CD4-positive, alpha-beta memory T cell (primary cell): ENCODE measurements around the gene C19orf44. TPM values are rescaled to one million over a fixed set of nuclear protein-coding genes. Genes with fewer than 3 reads are reported as not detected.
"Not testable (repeated sequence)": the region's sequence is repeated elsewhere in the genome, so short reads cannot be mapped to it uniquely, and the experiment has no call there.

Experiments
- CTCF ChIA-PET: fragments of 350-600 bp; sonication (Branson Sonifier 250); formaldehyde crosslinking; loops from one replicate; lab custom pipeline; 2021; ENCODE audit warnings: inconsistent platforms; ENCODE audit not compliant: partially characterized antibody; lab: Charles Lee
- POLR2A ChIA-PET: fragments of 350-600 bp; sonication (Branson Sonifier 250); formaldehyde crosslinking; loops from one replicate; lab custom pipeline; 2021; ENCODE audit not compliant: partially characterized antibody; lab: Charles Lee
- DNase-seq, 5 donors: peaks; one replicate each; pipeline versions ENCODE4 v3.0.0 to v3.0.0-alpha.2; 2020 to 2022; ENCODE audit warnings: mixed read lengths in 1 of 5
- H3K27ac ChIP-seq: one replicate; pipeline ENCODE4 v1.7.0; 2013; ENCODE audit warnings: low read depth, low read length
- H3K27me3 ChIP-seq: 2 replicates; pipeline ENCODE4 v1.7.0; 2013; ENCODE audit warnings: mild to moderate bottlenecking, low read length, moderate library complexity; ENCODE audit not compliant: insufficient read depth
- H3K36me3 ChIP-seq: 2 replicates; pipeline ENCODE4 v1.7.0; 2013; ENCODE audit warnings: mild to moderate bottlenecking, low read length, moderate library complexity; ENCODE audit not compliant: insufficient read depth
- H3K4me1 ChIP-seq: 2 replicates; pipeline ENCODE4 v1.7.0; 2013; ENCODE audit warnings: mild to moderate bottlenecking, low read length, moderate library complexity; ENCODE audit not compliant: insufficient read depth
- H3K4me3 ChIP-seq, 2 donors: one replicate each; pipeline ENCODE4 v1.7.0; 2013; ENCODE audit warnings: low read length in 2 of 2, mild to moderate bottlenecking in 1 of 2
- H3K9me3 ChIP-seq, 2 donors: one replicate each; pipeline ENCODE4 v1.7.0; 2013; ENCODE audit warnings: low read length in 2 of 2, control low read depth in 1 of 2; ENCODE audit not compliant: control insufficient read depth in 1 of 2
- H3K27ac Mint-ChIP-seq, 7 donors: one replicate each; pipeline ENCODE4 v1.8.0; 2020 to 2021; ENCODE audit warnings: mixed read lengths in 7 of 7, mild to moderate bottlenecking in 6 of 7, inconsistent platforms in 3 of 7, moderate library complexity in 3 of 7
- H3K27me3 Mint-ChIP-seq, 2 donors: one replicate each; pipeline ENCODE4 v1.8.0; 2020 to 2021; ENCODE audit warnings: mixed read lengths in 2 of 2
- H3K36me3 Mint-ChIP-seq, 2 donors: one replicate each; pipeline ENCODE4 v1.8.0; 2020 to 2021; ENCODE audit warnings: mixed read lengths in 2 of 2, inconsistent platforms in 1 of 2, mild to moderate bottlenecking in 1 of 2
- H3K4me1 Mint-ChIP-seq, 4 donors: one replicate each; pipeline ENCODE4 v1.8.0; 2020 to 2021; ENCODE audit warnings: mixed read lengths in 4 of 4, mild to moderate bottlenecking in 1 of 4
- H3K4me3 Mint-ChIP-seq, 8 donors: one replicate each; pipeline ENCODE4 v1.8.0; 2020 to 2021; ENCODE audit warnings: mixed read lengths in 8 of 8, mild to moderate bottlenecking in 7 of 8, moderate library complexity in 6 of 8, inconsistent platforms in 3 of 8
- H3K9me3 Mint-ChIP-seq, 8 donors: one replicate each; pipeline ENCODE4 v1.8.0; 2020 to 2021; ENCODE audit warnings: mixed read lengths in 8 of 8, mild to moderate bottlenecking in 5 of 8, inconsistent platforms in 3 of 8, moderate library complexity in 1 of 8
- intact Hi-C: fragments of 100-400 bp; cut with micrococcal nuclease; formaldehyde crosslinking; loops from one replicate; pipeline ENCODE4 v1.15.1; 2023
- polyA plus RNA-seq, 2 donors: library from polyadenylated mRNA; unstranded; fragments of 300-500 nt; fragmentation: Illumina TruSeq; gene quantifications; one replicate each; pipeline ENCODE4 v1.2.3, GENCODE V29; 2021
- total RNA-seq, 2 experiments: library from RNA; stranded (reverse); gene quantifications; one replicate each; pipeline ENCODE4 v1.2.3, GENCODE V29; 2021

C19orf44 gene
- total and polyA plus RNA-seq, 4 experiments from 2014 or later, result 0.38 to 6.7 (median 3.1) TPM

GRCh38 chr19:16540948-16541347, 44.8 kb downstream of the C19orf44 start:
- H3K4me1 ChIP-seq, result peaks cover 65% of the 10 kb centered on the region
- peak overlapping the region; percentile 31 to 96 (median 89) for H3K27ac Mint-ChIP-seq
- peak overlapping the region; percentile 84 to 97 (median 88) for H3K4me3 Mint-ChIP-seq
- no peaks in the 10 kb centered on the region for H3K27me3 Mint-ChIP-seq
- peak overlapping the region; percentile 86 to 91 for H3K4me3 ChIP-seq
- H3K9me3 ChIP-seq, result no peaks in the 10 kb centered on the region
- H3K36me3 Mint-ChIP-seq, result peaks cover 30 to 38% of the 10 kb centered on the region in 2 donors
- ChIA-PET POLR2A (interaction anchor here (1.0 to 2.4 kb wide), 6 partner anchors 13 to 87 kb away, joined by 3 to 12 read pairs (median 4); partner anchors contain the start of genes C19orf44, CALR3, MED26 and SLC35E1), CTCF (interaction anchor here (1.1 kb wide), 1 partner anchor 44 kb away, joined by 3 read pairs; the partner anchor contains the start of gene C19orf44)
- no peaks in the 10 kb centered on the region for H3K9me3 Mint-ChIP-seq
- peaks cover 4% of the 10 kb centered on the region for H3K36me3 ChIP-seq
- no peak for DNase-seq
- H3K27me3 ChIP-seq, result no peaks in the 10 kb centered on the region
- H3K4me1 Mint-ChIP-seq, result peaks cover 36 to 74% (median 53%) of the 10 kb centered on the region in 4 donors
- intact Hi-C loops, result loop anchor here (5.0 kb wide), 1 partner anchor 69 kb away; the partner anchor contains the start of gene EPS15L1
- H3K27ac ChIP-seq, result peak overlapping the region; percentile 77

DNA sequence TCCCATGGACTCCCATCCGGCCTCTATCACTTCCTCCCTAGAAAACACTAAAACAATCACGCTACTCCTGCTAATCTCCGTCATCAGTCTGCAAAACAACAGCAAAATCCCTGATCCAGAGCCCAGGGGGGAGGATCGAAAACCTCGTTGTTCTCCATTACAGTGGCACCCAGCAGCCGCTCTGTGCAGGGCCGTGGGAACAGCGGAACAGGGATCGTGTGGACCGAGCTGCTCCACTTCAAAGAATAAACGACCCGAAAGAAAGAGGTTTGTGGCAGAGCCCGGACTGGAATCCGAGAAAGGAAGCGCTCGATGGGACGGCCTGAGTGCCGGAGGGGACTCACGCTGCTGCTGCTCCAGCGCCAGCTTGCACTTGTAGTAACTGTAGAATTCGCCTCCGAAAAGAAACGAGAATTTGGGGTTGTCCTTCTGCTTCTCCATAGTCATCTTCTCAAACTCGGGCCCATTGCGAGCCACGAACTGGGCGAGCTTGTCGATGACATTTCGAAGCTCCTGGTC, 45.4 kb downstream of the C19orf44 start:
- Mint-ChIP-seq H3K9me3 (no peaks in the 10 kb centered on the region), H3K4me1 (peaks cover 36 to 71% (median 53%) of the 10 kb centered on the region in 4 donors), H3K36me3 (peaks cover 29 to 31% of the 10 kb centered on the region in 2 donors), H3K27ac (peak overlapping the region; percentile 80 to 96 (median 89)), H3K27me3 (no peaks in the 10 kb centered on the region), H3K4me3 (peak overlapping the region; percentile 84 to 97 (median 88))
- intact Hi-C loops, result loop anchor here (1.0 to 5.0 kb wide), 7 partner anchors 25 to 119 kb away; partner anchors contain the start of genes C19orf44, CALR3, EPS15L1 and MED26
- H3K4me1 ChIP-seq, result peaks cover 65% of the 10 kb centered on the region
- ChIA-PET POLR2A (interaction anchor here (0.6 to 2.5 kb wide), 8 partner anchors 14 to 585 kb away, joined by 3 to 20 read pairs (median 4); partner anchors contain the start of genes C19orf44, CALR3, MED26 and SLC35E1), CTCF (no interaction called here)
- DNase-seq, result peak in 1 of 5 donors; percentile 23
- H3K36me3 ChIP-seq, result peaks cover 4% of the 10 kb centered on the region
- no peaks in the 10 kb centered on the region for H3K27me3 ChIP-seq
- H3K27ac ChIP-seq, result peak overlapping the region; percentile 77
- H3K9me3 ChIP-seq, result no peaks in the 10 kb centered on the region
- H3K4me3 ChIP-seq, result peak overlapping the region; percentile 86 to 91

DNA sequence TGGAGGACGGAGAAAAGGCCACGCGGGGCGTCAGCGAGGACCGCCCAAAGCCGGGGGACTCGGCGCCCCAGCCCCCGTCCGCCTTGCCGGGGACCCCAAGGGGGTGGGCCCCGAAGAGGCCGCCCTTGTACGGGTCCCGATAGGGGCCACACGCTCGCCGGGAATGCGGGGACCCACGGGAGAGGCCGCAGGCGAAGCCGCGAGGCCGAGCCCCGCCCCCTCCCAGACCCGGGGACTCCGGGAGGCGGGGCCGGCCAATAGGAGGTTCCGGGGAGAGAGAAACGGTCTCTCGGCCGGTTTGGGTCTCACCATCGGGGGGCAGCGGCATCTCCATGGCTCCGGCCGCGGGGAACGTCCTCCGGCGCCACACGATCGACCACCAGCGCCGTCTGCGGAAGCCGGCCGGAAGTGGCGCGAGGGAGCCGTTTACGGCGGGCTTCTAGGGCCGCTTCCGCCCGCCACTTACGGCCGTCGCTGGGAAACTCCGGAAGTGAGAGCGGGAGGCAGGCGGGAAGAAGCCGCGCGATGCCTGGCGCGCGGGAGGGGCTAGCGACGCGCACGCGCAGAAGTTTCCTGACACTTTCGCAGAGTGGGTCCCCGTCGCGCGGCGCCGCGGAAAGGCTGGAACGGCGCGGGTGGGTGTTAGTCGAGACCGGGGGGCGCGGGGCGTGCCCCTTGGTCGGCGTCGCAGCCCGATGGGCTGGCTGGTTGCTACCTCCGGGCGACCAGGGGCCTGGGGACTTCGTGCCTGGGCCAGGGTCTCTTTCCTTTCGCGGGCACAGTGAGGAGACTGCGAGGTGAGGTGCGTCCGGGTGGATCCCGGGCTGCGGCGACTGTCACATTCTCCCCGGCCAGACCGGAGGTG, 46.1 kb downstream of the C19orf44 start, which contains the start of gene CHERP:
Gene CHERP, minus strand, starts transcription at position 393 of the 865 bp plus-strand sequence. Its CDS starts 59 bp downstream, at position 334.
- CTCF ChIA-PET, result interaction anchor here (0.7 to 1.4 kb wide), 2 partner anchors 42 to 52 kb away, joined by 3 read pairs; no protein-coding TSS in a partner anchor
- H3K4me3 ChIP-seq, result peak within 1 kb of the TSS; percentile 91 to 96
- H3K4me1 Mint-ChIP-seq, result peaks cover 34 to 68% (median 51%) of the 10 kb centered on the region in 4 donors
- peaks cover 63% of the 10 kb centered on the region for H3K4me1 ChIP-seq
- DNase-seq, result peak; percentile 93 to 95 (median 94)
- H3K36me3 ChIP-seq, result peaks cover 4% of the 10 kb centered on the region
- H3K9me3 ChIP-seq, result no peaks in the 10 kb centered on the region
- H3K27ac Mint-ChIP-seq, result peak within 1 kb of the TSS; percentile 90 to 96 (median 94)
- POLR2A ChIA-PET, result interaction anchor here (0.6 to 2.5 kb wide), 22 partner anchors 10 to 584 kb away, joined by 3 to 20 read pairs (median 4); partner anchors contain the start of genes C19orf44, CALR3, MED26 and SLC35E1
- peaks cover 26 to 27% of the 10 kb centered on the region in 2 donors for H3K36me3 Mint-ChIP-seq
- H3K4me3 Mint-ChIP-seq, result peak within 1 kb of the TSS; percentile 89 to 97 (median 92)
- H3K27me3 ChIP-seq, result no peaks in the 10 kb centered on the region
- intact Hi-C loops, result loop anchor here (1.0 to 5.0 kb wide), 7 partner anchors 24 to 118 kb away; partner anchors contain the start of genes C19orf44, CALR3, EPS15L1 and MED26
- no peaks in the 10 kb centered on the region for H3K9me3 Mint-ChIP-seq
- no peaks in the 10 kb centered on the region for H3K27me3 Mint-ChIP-seq
- H3K27ac ChIP-seq, result peak within 1 kb of the TSS; percentile 77

GRCh38 chr19:16542910-16543472, 46.8 kb downstream of the C19orf44 start:
- intact Hi-C loops, result loop anchor here (1.0 to 5.0 kb wide), 7 partner anchors 23 to 117 kb away; partner anchors contain the start of genes C19orf44, CALR3, EPS15L1 and MED26
- H3K4me1 ChIP-seq, result peaks cover 56% of the 10 kb centered on the region
- ChIA-PET POLR2A (interaction anchor here (0.7 to 2.5 kb wide), 17 partner anchors 11 to 219 kb away, joined by 3 to 20 read pairs (median 4); partner anchors contain the start of genes C19orf44, CALR3, MED26 and SMIM7), CTCF (interaction anchor here (0.6 to 1.4 kb wide), 4 partner anchors 15 to 229 kb away, joined by 3 to 4 read pairs (median 3); no protein-coding TSS in a partner anchor)
- Mint-ChIP-seq H3K27ac (peak overlapping the region; percentile 87 to 95 (median 93)), H3K4me3 (peak overlapping the region; percentile 89 to 97 (median 92)), H3K9me3 (no peaks in the 10 kb centered on the region), H3K4me1 (peaks cover 30 to 61% (median 45%) of the 10 kb centered on the region in 4 donors), H3K36me3 (peaks cover 19 to 20% of the 10 kb centered on the region in 2 donors), H3K27me3 (no peaks in the 10 kb centered on the region)
- peak overlapping the region; percentile 77 for H3K27ac ChIP-seq
- H3K4me3 ChIP-seq, result peak overlapping the region; percentile 91 to 96
- peaks cover 2% of the 10 kb centered on the region for H3K36me3 ChIP-seq
- H3K9me3 ChIP-seq, result no peaks in the 10 kb centered on the region
- no peaks in the 10 kb centered on the region for H3K27me3 ChIP-seq
- DNase-seq, result no peak

- CTCF ChIA-PET, result interaction anchor here (0.6 to 1.4 kb wide), 3 partner anchors 16 to 228 kb away, joined by 3 to 4 read pairs (median 3); no protein-coding TSS in a partner anchor
- peak overlapping the region; percentile 89 to 97 (median 92) for H3K4me3 Mint-ChIP-seq
- H3K27me3 Mint-ChIP-seq, H3K9me3 ChIP-seq, H3K36me3 ChIP-seq, H3K9me3 Mint-ChIP-seq, H3K4me3 ChIP-seq, H3K27me3 ChIP-seq, DNase-seq: not testable (repeated sequence)
- intact Hi-C loops, result loop anchor here (5.0 kb wide), 1 partner anchor 71 kb away; the partner anchor contains the start of gene EPS15L1
- H3K36me3 Mint-ChIP-seq, result peaks cover 14% of the 10 kb centered on the region in 2 donors
- peaks cover 27 to 53% (median 39%) of the 10 kb centered on the region in 4 donors for H3K4me1 Mint-ChIP-seq
- Histone ChIP-seq H3K27ac (peak overlapping the region; percentile 77), H3K4me1 (peaks cover 52% of the 10 kb centered on the region)
- peak overlapping the region; percentile 19 to 95 (median 91) for H3K27ac Mint-ChIP-seq
- POLR2A ChIA-PET, result interaction anchor here (0.7 to 2.5 kb wide), 7 partner anchors 19 to 117 kb away, joined by 3 to 20 read pairs (median 6); partner anchors contain the start of genes MED26, SMIM7 and TMEM38A
Measured at GRCh38 chr19:16543734-16544133, 47.5 kb downstream of the C19orf44 start.
